ENCODE measurements around the gene ABCA9. TPM values are rescaled to one million over a fixed set of nuclear protein-coding genes. Genes with fewer than 3 reads are reported as not detected.

The ABCA9 gene
- total and polyA plus RNA-seq, 9 of the 15 experiments (the other 6 are each of a cell fraction or from before 2014, with no cell fraction given), result 0.04 TPM; not detected in 8

GRCh38 chr17:69103557-69104233 lies 43.0 kb upstream of the ABCA9 start (continued):
- TF ChIP-seq, protein P1, sequence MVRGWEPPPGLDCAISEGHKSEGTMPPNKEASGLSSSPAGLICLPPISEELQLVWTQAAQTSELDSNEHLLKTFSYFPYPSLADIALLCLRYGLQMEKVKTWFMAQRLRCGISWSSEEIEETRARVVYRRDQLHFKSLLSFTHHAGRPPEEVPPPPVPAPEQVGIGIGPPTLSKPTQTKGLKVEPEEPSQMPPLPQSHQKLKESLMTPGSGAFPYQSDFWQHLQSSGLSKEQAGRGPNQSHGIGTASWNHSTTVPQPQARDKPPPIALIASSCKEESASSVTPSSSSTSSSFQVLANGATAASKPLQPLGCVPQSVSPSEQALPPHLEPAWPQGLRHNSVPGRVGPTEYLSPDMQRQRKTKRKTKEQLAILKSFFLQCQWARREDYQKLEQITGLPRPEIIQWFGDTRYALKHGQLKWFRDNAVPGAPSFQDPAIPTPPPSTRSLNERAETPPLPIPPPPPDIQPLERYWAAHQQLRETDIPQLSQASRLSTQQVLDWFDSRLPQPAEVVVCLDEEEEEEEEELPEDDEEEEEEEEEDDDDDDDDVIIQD (CRISPR knock-in tag; IDR thresholded peaks at IDR 0.05), result no peak
- TF ChIP-seq ZSCAN32 (CRISPR knock-in tag; IDR thresholded peaks at IDR 0.05), result no peak
- TF ChIP-seq JUND (IDR thresholded peaks at IDR 0.05; ENCODE audit: borderline replicate concordance, low read depth, low read length), result peak; percentile 71; the same call in 1 of the 2 replicates
- TF ChIP-seq JUND (tag; IDR thresholded peaks at IDR 0.05; ENCODE audit: borderline replicate concordance, low read depth, low read length), result peak; percentile 75; the same call in 1 of the 3 replicates
- TF ChIP-seq, protein P2, sequence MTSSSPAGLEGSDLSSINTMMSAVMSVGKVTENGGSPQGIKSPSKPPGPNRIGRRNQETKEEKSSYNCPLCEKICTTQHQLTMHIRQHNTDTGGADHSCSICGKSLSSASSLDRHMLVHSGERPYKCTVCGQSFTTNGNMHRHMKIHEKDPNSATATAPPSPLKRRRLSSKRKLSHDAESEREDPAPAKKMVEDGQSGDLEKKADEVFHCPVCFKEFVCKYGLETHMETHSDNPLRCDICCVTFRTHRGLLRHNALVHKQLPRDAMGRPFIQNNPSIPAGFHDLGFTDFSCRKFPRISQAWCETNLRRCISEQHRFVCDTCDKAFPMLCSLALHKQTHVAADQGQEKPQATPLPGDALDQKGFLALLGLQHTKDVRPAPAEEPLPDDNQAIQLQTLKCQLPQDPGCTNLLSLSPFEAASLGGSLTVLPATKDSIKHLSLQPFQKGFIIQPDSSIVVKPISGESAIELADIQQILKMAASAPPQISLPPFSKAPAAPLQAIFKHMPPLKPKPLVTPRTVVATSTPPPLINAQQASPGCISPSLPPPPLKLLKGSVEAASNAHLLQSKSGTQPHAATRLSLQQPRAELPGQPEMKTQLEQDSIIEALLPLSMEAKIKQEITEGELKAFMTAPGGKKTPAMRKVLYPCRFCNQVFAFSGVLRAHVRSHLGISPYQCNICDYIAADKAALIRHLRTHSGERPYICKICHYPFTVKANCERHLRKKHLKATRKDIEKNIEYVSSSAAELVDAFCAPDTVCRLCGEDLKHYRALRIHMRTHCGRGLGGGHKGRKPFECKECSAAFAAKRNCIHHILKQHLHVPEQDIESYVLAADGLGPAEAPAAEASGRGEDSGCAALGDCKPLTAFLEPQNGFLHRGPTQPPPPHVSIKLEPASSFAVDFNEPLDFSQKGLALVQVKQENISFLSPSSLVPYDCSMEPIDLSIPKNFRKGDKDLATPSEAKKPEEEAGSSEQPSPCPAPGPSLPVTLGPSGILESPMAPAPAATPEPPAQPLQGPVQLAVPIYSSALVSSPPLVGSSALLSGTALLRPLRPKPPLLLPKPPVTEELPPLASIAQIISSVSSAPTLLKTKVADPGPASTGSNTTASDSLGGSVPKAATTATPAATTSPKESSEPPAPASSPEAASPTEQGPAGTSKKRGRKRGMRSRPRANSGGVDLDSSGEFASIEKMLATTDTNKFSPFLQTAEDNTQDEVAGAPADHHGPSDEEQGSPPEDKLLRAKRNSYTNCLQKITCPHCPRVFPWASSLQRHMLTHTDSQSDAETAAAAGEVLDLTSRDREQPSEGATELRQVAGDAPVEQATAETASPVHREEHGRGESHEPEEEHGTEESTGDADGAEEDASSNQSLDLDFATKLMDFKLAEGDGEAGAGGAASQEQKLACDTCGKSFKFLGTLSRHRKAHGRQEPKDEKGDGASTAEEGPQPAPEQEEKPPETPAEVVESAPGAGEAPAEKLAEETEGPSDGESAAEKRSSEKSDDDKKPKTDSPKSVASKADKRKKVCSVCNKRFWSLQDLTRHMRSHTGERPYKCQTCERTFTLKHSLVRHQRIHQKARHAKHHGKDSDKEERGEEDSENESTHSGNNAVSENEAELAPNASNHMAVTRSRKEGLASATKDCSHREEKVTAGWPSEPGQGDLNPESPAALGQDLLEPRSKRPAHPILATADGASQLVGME (CRISPR knock-in tag; IDR thresholded peaks at IDR 0.05), result no peak
- no peak for TF ChIP-seq HDGF (IDR thresholded peaks at IDR 0.05)
- TF ChIP-seq, protein P3, sequence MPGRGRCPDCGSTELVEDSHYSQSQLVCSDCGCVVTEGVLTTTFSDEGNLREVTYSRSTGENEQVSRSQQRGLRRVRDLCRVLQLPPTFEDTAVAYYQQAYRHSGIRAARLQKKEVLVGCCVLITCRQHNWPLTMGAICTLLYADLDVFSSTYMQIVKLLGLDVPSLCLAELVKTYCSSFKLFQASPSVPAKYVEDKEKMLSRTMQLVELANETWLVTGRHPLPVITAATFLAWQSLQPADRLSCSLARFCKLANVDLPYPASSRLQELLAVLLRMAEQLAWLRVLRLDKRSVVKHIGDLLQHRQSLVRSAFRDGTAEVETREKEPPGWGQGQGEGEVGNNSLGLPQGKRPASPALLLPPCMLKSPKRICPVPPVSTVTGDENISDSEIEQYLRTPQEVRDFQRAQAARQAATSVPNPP (IDR thresholded peaks at IDR 0.05; ENCODE audit: borderline replicate concordance, insufficient read depth, insufficient read length), result no peak
- TF ChIP-seq HNRNPL (IDR thresholded peaks at IDR 0.05; ENCODE audit: low read depth, low read length), result no peak
- TF ChIP-seq CCAR2 (IDR thresholded peaks at IDR 0.05; ENCODE audit: low read depth, low read length), result no peak
- TF ChIP-seq SREBF1 (IDR thresholded peaks at IDR 0.05; ENCODE audit: borderline replicate concordance, low read depth, low read length), result no peak
- TF ChIP-seq CBX2 (IDR thresholded peaks at IDR 0.05; ENCODE audit: insufficient read depth, low read length, poor library complexity, severe bottlenecking), result no peak
- TF ChIP-seq HIVEP1 (CRISPR knock-in tag; IDR thresholded peaks at IDR 0.05), result no peak
- TF ChIP-seq, protein P4, sequence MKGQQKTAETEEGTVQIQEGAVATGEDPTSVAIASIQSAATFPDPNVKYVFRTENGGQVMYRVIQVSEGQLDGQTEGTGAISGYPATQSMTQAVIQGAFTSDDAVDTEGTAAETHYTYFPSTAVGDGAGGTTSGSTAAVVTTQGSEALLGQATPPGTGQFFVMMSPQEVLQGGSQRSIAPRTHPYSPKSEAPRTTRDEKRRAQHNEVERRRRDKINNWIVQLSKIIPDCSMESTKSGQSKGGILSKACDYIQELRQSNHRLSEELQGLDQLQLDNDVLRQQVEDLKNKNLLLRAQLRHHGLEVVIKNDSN (CRISPR knock-in tag; IDR thresholded peaks at IDR 0.05), result no peak
- TF ChIP-seq ZNF197 (CRISPR knock-in tag; IDR thresholded peaks at IDR 0.05; ENCODE audit: low read depth), result no peak
- peak; percentile 37; the same call in 1 of the 2 replicates for TF ChIP-seq ELF1 (tag; IDR thresholded peaks at IDR 0.05)
- TF ChIP-seq FOXP4 (CRISPR knock-in tag; IDR thresholded peaks at IDR 0.05; ENCODE audit: borderline replicate concordance), result no peak
